ENCODE results near the gene UHRF1.
"Not testable (repeated sequence)": the region's sequence is repeated elsewhere in the genome, so short reads cannot be mapped to it uniquely, and the experiment has no call there.

Gene UHRF1

GRCh38 chr19:4932711-4933110 is 23.4 kb downstream of the UHRF1 start:
- peaks cover 6% of the 10 kb centered on the region for H3K4me1 Mint-ChIP-seq (ENCODE audit: low read depth)
- H3K4me3 Mint-ChIP-seq, result no peak overlapping the region
- H3K27me3 Mint-ChIP-seq, result no peaks in the 10 kb centered on the region
- H3K27ac Mint-ChIP-seq, result peak overlapping the region; percentile 31
- H3K36me3 Mint-ChIP-seq (ENCODE audit: low read depth), result peaks cover 27% of the 10 kb centered on the region
- no peaks in the 10 kb centered on the region for H3K9me3 Mint-ChIP-seq
- intact Hi-C loops (cut with micrococcal nuclease), result no loop called here

GRCh38 chr19:4933528-4933927 is 24.2 kb downstream of the UHRF1 start:
- Mint-ChIP-seq H3K27ac (peak overlapping the region; percentile 31), H3K4me3 (no peak overlapping the region), H3K4me1 (ENCODE audit: low read depth) (peaks cover 6% of the 10 kb centered on the region), H3K27me3 (no peaks in the 10 kb centered on the region), H3K36me3 (ENCODE audit: low read depth) (peaks cover 32% of the 10 kb centered on the region), H3K9me3 (no peaks in the 10 kb centered on the region)
- intact Hi-C loops (cut with micrococcal nuclease), result no loop called here

DNA sequence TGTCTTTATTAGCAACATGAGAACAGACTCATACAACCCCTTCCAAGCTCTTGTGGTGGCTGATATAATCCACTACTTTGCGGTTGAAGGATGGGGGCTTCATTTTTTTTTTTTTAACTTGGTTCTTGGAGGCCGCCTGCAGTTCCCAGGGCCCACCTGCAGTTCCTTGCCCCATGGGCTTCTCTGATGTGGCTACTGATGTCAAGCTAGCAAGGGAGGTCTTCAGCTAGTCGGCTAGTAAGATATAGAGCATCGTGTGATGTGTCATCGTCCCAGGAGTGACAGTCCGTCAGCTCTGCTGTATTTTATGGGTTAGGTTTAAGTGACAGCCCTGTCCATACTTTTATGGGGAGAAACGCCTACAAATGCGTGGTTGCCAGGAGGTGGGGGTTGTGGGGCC is 26.1 kb downstream of the UHRF1 start:
- peaks cover 6% of the 10 kb centered on the region for H3K4me1 Mint-ChIP-seq (ENCODE audit: low read depth)
- H3K27ac Mint-ChIP-seq, result peak overlapping the region; percentile 36
- no peaks in the 10 kb centered on the region for H3K9me3 Mint-ChIP-seq
- intact Hi-C loops (cut with micrococcal nuclease), result no loop called here
- H3K36me3 Mint-ChIP-seq (ENCODE audit: low read depth), result peaks cover 30% of the 10 kb centered on the region
- no peaks in the 10 kb centered on the region for H3K27me3 Mint-ChIP-seq
- H3K4me3 Mint-ChIP-seq, result no peak overlapping the region

- H3K9me3 Mint-ChIP-seq, result no peaks in the 10 kb centered on the region
- H3K4me3 Mint-ChIP-seq, result no peak overlapping the region
- intact Hi-C loops (cut with micrococcal nuclease), result no loop called here
- H3K27me3 Mint-ChIP-seq, result no peaks in the 10 kb centered on the region
- peaks cover 21% of the 10 kb centered on the region for H3K36me3 Mint-ChIP-seq (ENCODE audit: low read depth)
- no peak overlapping the region for H3K27ac Mint-ChIP-seq
- peaks cover 6% of the 10 kb centered on the region for H3K4me1 Mint-ChIP-seq (ENCODE audit: low read depth)
These were observed 27.8 kb downstream of the UHRF1 start for GRCh38 chr19:4937060-4937459.

- H3K27ac Mint-ChIP-seq; H3K4me3 Mint-ChIP-seq; intact Hi-C loops (cut with micrococcal nuclease); H3K4me1 Mint-ChIP-seq (ENCODE audit: low read depth); H3K27me3 Mint-ChIP-seq; H3K9me3 Mint-ChIP-seq: not testable (repeated sequence)
- H3K36me3 Mint-ChIP-seq (ENCODE audit: low read depth), result peaks cover 13% of the 10 kb centered on the region
These were observed 29.2 kb downstream of the UHRF1 start for GRCh38 chr19:4938461-4938860.

DNA sequence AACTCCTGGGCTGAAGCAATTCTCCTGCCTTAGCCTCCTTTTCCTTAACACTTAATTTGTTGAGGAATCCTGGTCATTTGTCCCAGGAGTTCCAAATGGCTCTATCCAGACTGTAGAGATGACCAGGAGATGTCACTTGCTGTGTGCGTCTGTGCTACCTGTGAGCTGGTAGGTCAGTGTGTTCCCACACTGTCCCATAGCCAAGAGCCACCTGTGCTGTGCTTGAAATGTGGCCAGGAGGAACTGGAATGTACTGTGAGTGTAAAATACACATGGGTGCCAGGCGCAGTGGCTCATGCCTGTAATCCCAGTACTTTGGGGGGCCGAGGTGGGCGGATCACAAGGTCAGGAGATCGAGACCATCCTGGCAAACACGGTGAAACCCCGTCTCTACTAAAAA is 30.2 kb downstream of the UHRF1 start:
- Mint-ChIP-seq H3K27ac (no peak overlapping the region), H3K9me3 (no peaks in the 10 kb centered on the region), H3K27me3 (no peaks in the 10 kb centered on the region), H3K4me3 (no peak overlapping the region), H3K36me3 (ENCODE audit: low read depth) (peaks cover 16% of the 10 kb centered on the region), H3K4me1 (ENCODE audit: low read depth) (no peaks in the 10 kb centered on the region)
- intact Hi-C loops (cut with micrococcal nuclease), result no loop called here

DNA sequence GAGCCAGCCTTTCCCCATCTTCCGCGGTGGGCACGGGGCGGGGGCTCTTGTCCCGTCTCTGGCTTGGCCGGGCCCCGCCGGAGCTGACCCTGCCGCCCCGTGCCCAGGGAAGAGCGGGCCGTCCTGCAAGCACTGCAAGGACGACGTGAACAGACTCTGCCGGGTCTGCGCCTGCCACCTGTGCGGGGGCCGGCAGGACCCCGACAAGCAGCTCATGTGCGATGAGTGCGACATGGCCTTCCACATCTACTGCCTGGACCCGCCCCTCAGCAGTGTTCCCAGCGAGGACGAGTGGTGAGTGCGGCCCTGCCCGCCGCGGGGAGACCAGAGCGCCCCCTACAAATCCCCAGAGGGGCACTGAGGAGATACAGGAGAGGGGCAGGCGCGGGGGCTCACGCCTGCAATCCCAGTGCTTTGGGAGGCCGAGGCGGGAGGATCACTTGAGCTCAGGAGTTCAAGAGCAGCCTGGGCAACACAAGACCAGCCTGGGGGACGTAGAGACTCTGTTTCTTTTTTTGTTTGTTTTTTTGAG is 32.4 kb downstream of the UHRF1 start:
- H3K36me3 Mint-ChIP-seq (ENCODE audit: low read depth), result peaks cover 29% of the 10 kb centered on the region
- intact Hi-C loops (cut with micrococcal nuclease); H3K4me3 Mint-ChIP-seq; H3K27ac Mint-ChIP-seq; H3K9me3 Mint-ChIP-seq; H3K4me1 Mint-ChIP-seq (ENCODE audit: low read depth); H3K27me3 Mint-ChIP-seq: not testable (repeated sequence)

GRCh38 chr19:4950650-4951049 is 41.3 kb downstream of the UHRF1 start:
- H3K4me3 Mint-ChIP-seq; H3K4me1 Mint-ChIP-seq (ENCODE audit: low read depth); H3K27ac Mint-ChIP-seq; H3K27me3 Mint-ChIP-seq; intact Hi-C loops (cut with micrococcal nuclease); H3K9me3 Mint-ChIP-seq: not testable (repeated sequence)
- peaks cover 39% of the 10 kb centered on the region for H3K36me3 Mint-ChIP-seq (ENCODE audit: low read depth)

- Mint-ChIP-seq H3K4me1 (ENCODE audit: low read depth) (peaks cover 6% of the 10 kb centered on the region), H3K27me3 (no peaks in the 10 kb centered on the region), H3K4me3 (no peak overlapping the region), H3K27ac (no peak overlapping the region), H3K9me3 (no peaks in the 10 kb centered on the region), H3K36me3 (ENCODE audit: low read depth) (peaks cover 30% of the 10 kb centered on the region)
- intact Hi-C loops (cut with micrococcal nuclease), result no loop called here
These were observed 42.4 kb downstream of the UHRF1 start for GRCh38 chr19:4951656-4952055.

DNA sequence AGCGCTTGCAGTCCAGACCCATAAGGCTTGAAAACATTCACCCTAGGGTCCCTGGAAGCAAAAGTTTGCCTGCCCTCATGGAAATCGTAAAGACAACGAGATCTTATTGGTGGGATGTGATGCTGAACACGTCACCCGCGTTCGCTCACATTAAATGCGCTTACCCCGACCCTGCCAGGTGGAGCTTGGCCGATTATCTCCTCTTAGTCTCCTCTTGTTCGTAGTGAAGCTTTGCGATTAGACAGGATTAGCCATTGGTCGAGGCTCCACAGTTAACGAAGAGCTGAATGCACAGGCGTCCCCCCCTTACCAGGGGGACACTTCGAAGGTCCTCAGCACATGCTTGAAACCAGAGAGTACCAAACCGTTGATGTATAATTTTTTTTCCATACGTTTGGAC is 43.6 kb downstream of the UHRF1 start:
- Mint-ChIP-seq H3K36me3 (ENCODE audit: low read depth) (peaks cover 28% of the 10 kb centered on the region), H3K27ac (no peak overlapping the region), H3K27me3 (no peaks in the 10 kb centered on the region), H3K9me3 (no peaks in the 10 kb centered on the region), H3K4me3 (no peak overlapping the region), H3K4me1 (ENCODE audit: low read depth) (peaks cover 6% of the 10 kb centered on the region)
- intact Hi-C loops (cut with micrococcal nuclease), result no loop called here

- intact Hi-C loops (cut with micrococcal nuclease); H3K27ac Mint-ChIP-seq; H3K27me3 Mint-ChIP-seq; H3K9me3 Mint-ChIP-seq; H3K4me3 Mint-ChIP-seq; H3K4me1 Mint-ChIP-seq (ENCODE audit: low read depth): not testable (repeated sequence)
- H3K36me3 Mint-ChIP-seq (ENCODE audit: low read depth), result peaks cover 33% of the 10 kb centered on the region
These were observed 45.2 kb downstream of the UHRF1 start for GRCh38 chr19:4954320-4955149.

DNA sequence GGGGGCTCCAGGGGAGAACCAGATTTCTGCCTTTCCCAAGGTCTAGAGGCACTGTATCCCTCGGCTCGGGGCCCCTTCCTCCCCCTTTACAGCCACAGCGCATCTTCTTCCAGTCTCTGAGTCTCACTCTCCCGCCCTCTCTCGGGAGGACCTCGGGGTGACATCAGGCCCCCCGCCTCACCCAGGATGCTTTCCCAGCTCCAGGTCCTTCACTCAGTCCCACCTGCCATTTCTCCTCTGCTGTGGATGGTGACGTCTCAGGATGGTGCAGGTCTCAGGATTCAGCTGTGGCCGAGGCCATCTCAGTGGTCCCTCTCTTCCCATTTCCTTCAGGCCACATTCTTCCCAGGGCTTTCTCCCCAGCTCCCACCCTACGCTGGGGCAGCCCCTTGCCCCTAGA is 46.0 kb downstream of the UHRF1 start:
- Mint-ChIP-seq H3K9me3 (no peaks in the 10 kb centered on the region), H3K27me3 (no peaks in the 10 kb centered on the region), H3K4me1 (ENCODE audit: low read depth) (peaks cover 11% of the 10 kb centered on the region), H3K27ac (no peak overlapping the region), H3K4me3 (no peak overlapping the region), H3K36me3 (ENCODE audit: low read depth) (peaks cover 33% of the 10 kb centered on the region)
- intact Hi-C loops (cut with micrococcal nuclease), result no loop called here

DNA sequence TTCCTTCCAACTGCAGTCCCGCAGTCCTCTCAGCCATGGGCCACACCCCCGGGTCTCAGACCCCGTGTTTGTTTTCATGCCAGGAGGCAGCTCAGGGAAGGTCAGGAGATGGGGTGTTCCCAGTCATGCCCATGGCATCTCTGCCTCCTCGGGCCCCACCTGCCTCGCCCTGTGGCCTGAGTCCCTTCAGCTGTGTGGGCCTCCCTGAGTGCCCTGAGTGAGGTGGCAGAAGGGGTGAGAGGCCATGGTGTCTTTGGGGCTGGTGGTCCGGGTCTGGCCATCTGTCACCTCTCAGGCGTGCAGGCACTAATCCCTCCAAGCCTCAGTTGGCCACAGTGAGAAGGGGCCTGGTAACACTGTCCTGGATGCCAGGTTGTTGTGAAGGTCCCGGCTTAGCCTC is 48.7 kb downstream of the UHRF1 start:
- H3K4me3 Mint-ChIP-seq, result no peak overlapping the region
- intact Hi-C loops (cut with micrococcal nuclease), result no loop called here
- H3K36me3 Mint-ChIP-seq (ENCODE audit: low read depth), result peaks cover 27% of the 10 kb centered on the region

DNA sequence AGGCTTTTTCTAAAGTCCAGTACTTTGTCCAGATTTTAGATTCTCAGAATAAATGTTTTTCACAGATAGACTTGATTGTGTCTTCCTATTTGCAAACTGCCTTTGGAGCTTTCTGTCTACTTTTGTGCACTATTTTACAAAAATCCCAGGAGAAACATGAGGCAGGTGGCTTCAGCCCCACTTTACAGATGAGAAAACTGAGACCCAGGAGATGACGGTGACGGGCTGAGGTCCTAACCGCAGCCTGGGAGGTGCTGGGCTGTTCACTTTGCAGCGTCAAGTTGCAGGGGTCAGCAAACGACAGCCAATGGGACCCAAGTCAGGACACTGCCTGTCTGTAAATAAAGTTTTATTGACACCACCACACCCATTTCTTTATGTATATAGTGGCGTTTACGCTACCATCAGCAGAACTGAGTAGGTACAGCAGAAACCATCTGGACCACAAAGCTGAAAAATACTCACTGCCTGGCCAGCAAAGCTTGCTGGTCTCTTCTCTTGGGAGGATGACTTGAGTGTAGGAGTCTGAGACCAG is 52.9 kb downstream of the UHRF1 start:
- Mint-ChIP-seq H3K4me1 (ENCODE audit: low read depth) (peaks cover 6% of the 10 kb centered on the region), H3K27ac (no peak overlapping the region), H3K27me3 (no peaks in the 10 kb centered on the region), H3K9me3 (no peaks in the 10 kb centered on the region), H3K4me3 (no peak overlapping the region), H3K36me3 (ENCODE audit: low read depth) (peaks cover 8% of the 10 kb centered on the region)
- intact Hi-C loops (cut with micrococcal nuclease), result no loop called here

More for the DNA sequence above, 48.7 kb downstream of the UHRF1 start:
- Mint-ChIP-seq H3K4me1 (ENCODE audit: low read depth) (peaks cover 6% of the 10 kb centered on the region), H3K9me3 (no peaks in the 10 kb centered on the region), H3K27ac (no peak overlapping the region), H3K27me3 (no peaks in the 10 kb centered on the region)
